Gastroesophageal sphincter (tissue), 4 donors: ENCODE results near the gene TMIE. TPM values are rescaled to one million over a fixed set of nuclear protein-coding genes. Genes with fewer than 3 reads are reported as not detected.

Source experiments
- ATAC-seq: fragments of 150-250 bp; one replicate; pipeline ENCODE4 v1.9.1; 2016; ENCODE audit warnings: mild to moderate bottlenecking, moderate library complexity
- H3K27ac ChIP-seq, 4 donors: fragments of 200-600 bp; sonication (generic) in 3 of 4; 1 replicate in 3 of 4; 2 replicates in 1 of 4; pipeline ENCODE4 v1.5.1; 2016 to 2019
- H3K27me3 ChIP-seq: fragments of 200-600 bp; sonication (generic); one replicate; pipeline ENCODE4 v1.5.1; 2019
- H3K36me3 ChIP-seq, 2 donors: fragments of 200-600 bp; sonication (generic); one replicate each; pipeline ENCODE4 v1.5.1; 2019; ENCODE audit warnings: control low read depth in 1 of 2
- H3K4me1 ChIP-seq, 3 donors: fragments of 200-600 bp; sonication (generic); 1 replicate in 2 of 3; 2 replicates in 1 of 3; pipeline ENCODE4 v1.5.1; 2016 to 2019; ENCODE audit warnings: control low read depth in 2 of 3
- H3K4me3 ChIP-seq, 2 donors: fragments of 200-600 bp; sonication (generic); one replicate each; pipeline ENCODE4 v1.5.1; 2019; ENCODE audit warnings: mild to moderate bottlenecking in 1 of 2, moderate library complexity in 1 of 2
- H3K9me3 ChIP-seq, 3 donors: fragments of 200-600 bp; sonication (generic); one replicate each; pipeline ENCODE4 v1.5.1; 2017 to 2019; ENCODE audit warnings: control low read depth in 2 of 3
- CTCF ChIP-seq, 4 experiments: fragments of 200-600 bp in 2 of 4; fragments of 450-650 bp in 2 of 4; sonication (generic) in 1 of 4; IDR thresholded peaks; one replicate each; pipeline ENCODE4 v1.5.1; 2017 to 2019; ENCODE audit warnings: antibody characterized with exemption in 4 of 4, mild to moderate bottlenecking in 2 of 4, moderate library complexity in 2 of 4
- EP300 ChIP-seq: sonication (generic); formaldehyde crosslinking; IDR thresholded peaks from one replicate; pipeline ENCODE4 v1.6.1; 2017; ENCODE audit warnings: antibody characterized with exemption, mild to moderate bottlenecking
- POLR2A ChIP-seq, 2 donors: fragments of 450-650 bp; IDR thresholded peaks; one replicate each; pipeline ENCODE4 v1.6.1; 2017; ENCODE audit warnings: antibody characterized with exemption in 2 of 2, mild to moderate bottlenecking in 2 of 2, moderate library complexity in 1 of 2
- POLR2AphosphoS5 ChIP-seq: sonication (generic); formaldehyde crosslinking; IDR thresholded peaks from one replicate; pipeline ENCODE4 v1.6.1; 2017; ENCODE audit warnings: antibody characterized with exemption
- WGBS, 2 donors: methylation state at CpG; one replicate each; pipeline ENCODE4 v1.1.5; 2018; ENCODE audit warnings: low coverage in 1 of 2; 5-methylcytosine and 5-hydroxymethylcytosine counted together
- total RNA-seq, 4 donors: library from RNA; depleted of rRNA; stranded (reverse); fragments of >200 nt; gene quantifications; one replicate each; pipeline ENCODE4 v1.1.0, GENCODE V29; 2016

Gene TMIE
- total RNA-seq, 4 donors from 2014 or later, result 0.15 to 1.4 (median 0.69) TPM; not detected in 1

- Histone ChIP-seq H3K4me3 (no peak overlapping the region), H3K36me3 (peaks cover 0 to 52% of the 10 kb centered on the region in 2 donors), H3K27ac (no peak overlapping the region), H3K9me3 (no peaks in the 10 kb centered on the region), H3K4me1 (no peaks in the 10 kb centered on the region), H3K27me3 (no peaks in the 10 kb centered on the region)
- ATAC-seq, result peak; percentile 8
- WGBS, 2 donors, result 83% methylated on average over 2 of the region's 9 CpGs; no CpG with 5 or more reads in 1 of the 2 donors
- TF ChIP-seq EP300, result no peak
- no peak for TF ChIP-seq POLR2A (IDR thresholded peaks at IDR 0.05)
- no peak for TF ChIP-seq POLR2AphosphoS5
- TF ChIP-seq CTCF (IDR thresholded peaks at IDR 0.05), result no peak
Measured at GRCh38 chr3:46675843-46676567, 25.2 kb upstream of the TMIE start.

- Histone ChIP-seq H3K27ac (no peak overlapping the region), H3K9me3 (no peaks in the 10 kb centered on the region), H3K27me3 (no peaks in the 10 kb centered on the region), H3K4me3 (no peak overlapping the region), H3K4me1 (no peaks in the 10 kb centered on the region), H3K36me3 (peaks cover 0 to 60% of the 10 kb centered on the region in 2 donors)
- 79 to 90% methylated on average over 3 to 4 of the region's 16 CpGs for WGBS, 2 donors
- TF ChIP-seq POLR2AphosphoS5, result no peak
- TF ChIP-seq EP300, result no peak
- no peak for TF ChIP-seq CTCF (IDR thresholded peaks at IDR 0.05)
- no peak for TF ChIP-seq POLR2A (IDR thresholded peaks at IDR 0.05)
- no peak for ATAC-seq
Measured at GRCh38 chr3:46676601-46677410, 24.4 kb upstream of the TMIE start.

- TF ChIP-seq CTCF (IDR thresholded peaks at IDR 0.05), result no peak
- TF ChIP-seq POLR2A (IDR thresholded peaks at IDR 0.05), result no peak
- TF ChIP-seq POLR2AphosphoS5, result no peak
- TF ChIP-seq EP300, result no peak
- Histone ChIP-seq H3K4me1 (no peaks in the 10 kb centered on the region), H3K36me3 (peaks cover 0 to 65% of the 10 kb centered on the region in 2 donors), H3K4me3 (no peak overlapping the region), H3K27ac (no peak overlapping the region), H3K9me3 (no peaks in the 10 kb centered on the region), H3K27me3 (no peaks in the 10 kb centered on the region)
- 80% methylated on average over 1 of the region's 6 CpGs for WGBS, 2 donors
- ATAC-seq, result no peak
Measured at GRCh38 chr3:46677411-46677726, 23.8 kb upstream of the TMIE start.

- Histone ChIP-seq H3K9me3 (no peaks in the 10 kb centered on the region), H3K27ac (no peak overlapping the region), H3K36me3 (peaks cover 0 to 69% of the 10 kb centered on the region in 2 donors), H3K4me1 (no peaks in the 10 kb centered on the region), H3K4me3 (no peak overlapping the region), H3K27me3 (no peaks in the 10 kb centered on the region)
- no peak for ATAC-seq
- TF ChIP-seq CTCF (IDR thresholded peaks at IDR 0.05) (no peak), POLR2AphosphoS5 (no peak), POLR2A (IDR thresholded peaks at IDR 0.05) (no peak)
- WGBS, 2 donors, result no CpG with 5 or more reads among the region's 6 CpGs
Measured at GRCh38 chr3:46678280-46678679, 22.9 kb upstream of the TMIE start.

- ATAC-seq, result no peak
- no peak overlapping the region for H3K4me3 ChIP-seq
- no peak overlapping the region for H3K27ac ChIP-seq
- H3K27me3 ChIP-seq, result no peaks in the 10 kb centered on the region
- H3K9me3 ChIP-seq, result no peaks in the 10 kb centered on the region
- 90% methylated on average over 2 of the region's 5 CpGs; no CpG with 5 or more reads in 1 of the 2 donors for WGBS, 2 donors
- peaks cover 0 to 64% of the 10 kb centered on the region in 2 donors for H3K36me3 ChIP-seq
- TF ChIP-seq EP300 (no peak), POLR2A (IDR thresholded peaks at IDR 0.05) (no peak), POLR2AphosphoS5 (no peak), CTCF (IDR thresholded peaks at IDR 0.05) (no peak)
- no peaks in the 10 kb centered on the region for H3K4me1 ChIP-seq
Measured at GRCh38 chr3:46679681-46680080, 21.5 kb upstream of the TMIE start.
